Hepatocyte (in vitro differentiated cells): ENCODE measurements around the gene LAMA3.

Experiments used
- EZH2 ChIP-seq: fragments of 200-600 bp; sonication (generic); IDR thresholded peaks from 2 replicates; pipeline ENCODE4 v1.6.1; 2016; ENCODE audit warnings: antibody characterized with exemption, mild to moderate bottlenecking, borderline replicate concordance
- EZH2phosphoT487 ChIP-seq: fragments of 200-600 bp; sonication (generic); IDR thresholded peaks from one replicate; pipeline ENCODE4 v1.6.1; 2018; ENCODE audit warnings: antibody characterized with exemption, mild to moderate bottlenecking, low read depth, moderate library complexity; ENCODE audit not compliant: unreplicated experiment, severe bottlenecking
- TF ChIP-seq, protein P1 (sequence below): fragments of 200-600 bp; sonication (generic); IDR thresholded peaks from 2 replicates; pipeline ENCODE4 v1.5.1; 2016; ENCODE audit warnings: antibody characterized with exemption, mild to moderate bottlenecking; ENCODE audit not compliant: poor library complexity

DNA sequence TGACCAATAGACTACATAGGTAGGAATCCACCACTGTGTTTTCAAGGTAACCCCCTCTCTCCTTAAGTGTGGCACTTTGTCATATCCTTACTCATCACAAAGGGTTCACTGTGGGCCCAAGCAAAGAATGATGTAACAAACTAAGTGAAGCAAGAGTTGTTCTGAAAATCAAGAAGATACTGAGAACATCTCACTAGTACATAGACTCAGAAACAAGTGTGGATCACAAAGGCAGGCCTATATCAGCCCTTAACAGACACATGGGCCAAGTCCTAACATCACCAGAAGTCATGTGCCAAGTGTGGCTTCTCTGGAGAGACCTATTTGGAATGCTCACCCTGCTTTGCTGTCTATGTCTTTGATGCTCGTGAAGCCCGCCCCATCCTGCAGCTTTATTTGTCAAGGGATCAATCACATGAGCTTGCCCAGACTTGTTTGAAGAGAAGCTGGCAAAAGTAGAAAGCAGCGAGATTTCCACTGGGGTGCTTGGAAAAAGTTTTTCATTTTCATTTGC is 194.1 kb downstream of the LAMA3 start:
- TF ChIP-seq, protein P1, sequence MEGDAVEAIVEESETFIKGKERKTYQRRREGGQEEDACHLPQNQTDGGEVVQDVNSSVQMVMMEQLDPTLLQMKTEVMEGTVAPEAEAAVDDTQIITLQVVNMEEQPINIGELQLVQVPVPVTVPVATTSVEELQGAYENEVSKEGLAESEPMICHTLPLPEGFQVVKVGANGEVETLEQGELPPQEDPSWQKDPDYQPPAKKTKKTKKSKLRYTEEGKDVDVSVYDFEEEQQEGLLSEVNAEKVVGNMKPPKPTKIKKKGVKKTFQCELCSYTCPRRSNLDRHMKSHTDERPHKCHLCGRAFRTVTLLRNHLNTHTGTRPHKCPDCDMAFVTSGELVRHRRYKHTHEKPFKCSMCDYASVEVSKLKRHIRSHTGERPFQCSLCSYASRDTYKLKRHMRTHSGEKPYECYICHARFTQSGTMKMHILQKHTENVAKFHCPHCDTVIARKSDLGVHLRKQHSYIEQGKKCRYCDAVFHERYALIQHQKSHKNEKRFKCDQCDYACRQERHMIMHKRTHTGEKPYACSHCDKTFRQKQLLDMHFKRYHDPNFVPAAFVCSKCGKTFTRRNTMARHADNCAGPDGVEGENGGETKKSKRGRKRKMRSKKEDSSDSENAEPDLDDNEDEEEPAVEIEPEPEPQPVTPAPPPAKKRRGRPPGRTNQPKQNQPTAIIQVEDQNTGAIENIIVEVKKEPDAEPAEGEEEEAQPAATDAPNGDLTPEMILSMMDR, result no peak
- no peak for TF ChIP-seq EZH2
- no peak for TF ChIP-seq EZH2phosphoT487
